ENCODE results near the gene HGFAC.

Gene HGFAC

GRCh38 chr4:3401436-3402171 is 40.2 kb upstream of the HGFAC start:
- in situ Hi-C loops (cut with HindIII; ENCODE audit: low sequenced_read_pairs) = no loop called here
- DNase-seq (ENCODE audit: low read depth, low spot score) = peak; percentile 57
- H3K4me3 ChIP-seq (ENCODE audit: low read depth, low read length) = no peak overlapping the region
- no peak for TF ChIP-seq CTCF (IDR thresholded peaks at IDR 0.05; ENCODE audit: low read depth, low read length)

- no peak for TF ChIP-seq CTCF (IDR thresholded peaks at IDR 0.05; ENCODE audit: low read depth, low read length)
- peak; percentile 70 for DNase-seq (ENCODE audit: low read depth, low spot score)
- H3K4me3 ChIP-seq (ENCODE audit: low read depth, low read length) = no peak overlapping the region
- in situ Hi-C loops (cut with HindIII; ENCODE audit: low sequenced_read_pairs) = no loop called here
Measured at GRCh38 chr4:3402491-3403347, 39.0 kb upstream of the HGFAC start.

- TF ChIP-seq CTCF (IDR thresholded peaks at IDR 0.05; ENCODE audit: low read depth, low read length) = no peak
- no peak for DNase-seq (ENCODE audit: low read depth, low spot score)
- in situ Hi-C loops (cut with HindIII; ENCODE audit: low sequenced_read_pairs) = no loop called here
- no peak overlapping the region for H3K4me3 ChIP-seq (ENCODE audit: low read depth, low read length)
Measured at GRCh38 chr4:3403348-3403906, 38.3 kb upstream of the HGFAC start.

GRCh38 chr4:3404546-3404945 is 37.2 kb upstream of the HGFAC start:
- no peak overlapping the region for H3K4me3 ChIP-seq (ENCODE audit: low read depth, low read length)
- TF ChIP-seq CTCF (IDR thresholded peaks at IDR 0.05; ENCODE audit: low read depth, low read length) = no peak
- in situ Hi-C loops (cut with HindIII; ENCODE audit: low sequenced_read_pairs) = no loop called here
- DNase-seq (ENCODE audit: low read depth, low spot score) = no peak

- TF ChIP-seq CTCF (IDR thresholded peaks at IDR 0.05; ENCODE audit: low read depth, low read length) = no peak
- in situ Hi-C loops (cut with HindIII; ENCODE audit: low sequenced_read_pairs) = no loop called here
- H3K4me3 ChIP-seq (ENCODE audit: low read depth, low read length) = no peak overlapping the region
- DNase-seq (ENCODE audit: low read depth, low spot score) = no peak
Measured at GRCh38 chr4:3405176-3405575, 36.6 kb upstream of the HGFAC start.

GRCh38 chr4:3406021-3406420 is 35.7 kb upstream of the HGFAC start:
- DNase-seq (ENCODE audit: low read depth, low spot score) = no peak
- no peak for TF ChIP-seq CTCF (IDR thresholded peaks at IDR 0.05; ENCODE audit: low read depth, low read length)
- in situ Hi-C loops (cut with HindIII; ENCODE audit: low sequenced_read_pairs) = no loop called here
- no peak overlapping the region for H3K4me3 ChIP-seq (ENCODE audit: low read depth, low read length)
